Suprapubic skin (tissue), 4 donors: ENCODE measurements around the gene KSR1. TPM values are rescaled to one million over a fixed set of nuclear protein-coding genes. Genes with fewer than 3 reads are reported as not detected.

Experiments used
- DNase-seq, 2 donors: peaks; one replicate each; pipeline ENCODE4 v3.0.0-alpha.2; 2019; ENCODE audit warnings: low spot score in 2 of 2
- H3K27ac ChIP-seq: fragments of 200-600 bp; sonication (generic); one replicate; pipeline ENCODE4 v1.5.1; 2019
- H3K27me3 ChIP-seq: fragments of 200-600 bp; sonication (generic); one replicate; pipeline ENCODE4 v1.5.1; 2019
- H3K36me3 ChIP-seq: fragments of 200-600 bp; sonication (generic); one replicate; pipeline ENCODE4 v1.5.1; 2019
- H3K4me1 ChIP-seq: fragments of 200-600 bp; sonication (generic); one replicate; pipeline ENCODE4 v1.5.1; 2019
- H3K4me3 ChIP-seq: fragments of 200-600 bp; sonication (generic); one replicate; pipeline ENCODE4 v1.5.1; 2019; ENCODE audit warnings: mild to moderate bottlenecking
- H3K9me3 ChIP-seq: fragments of 200-600 bp; sonication (generic); one replicate; pipeline ENCODE4 v1.5.1; 2019
- EP300 ChIP-seq: sonication (generic); formaldehyde crosslinking; IDR thresholded peaks from one replicate; pipeline ENCODE4 v1.6.1; 2017; ENCODE audit warnings: antibody characterized with exemption
- POLR2A ChIP-seq, 2 donors: fragments of 450-650 bp; IDR thresholded peaks; one replicate each; pipeline ENCODE4 v1.6.1; 2017; ENCODE audit warnings: antibody characterized with exemption in 2 of 2, mild to moderate bottlenecking in 2 of 2, moderate library complexity in 2 of 2
- POLR2AphosphoS5 ChIP-seq, 3 donors: sonication (generic); formaldehyde crosslinking; IDR thresholded peaks; one replicate each; pipeline ENCODE4 v1.6.1; 2017; ENCODE audit warnings: antibody characterized with exemption in 3 of 3
- WGBS: methylation state at CpG from one replicate; pipeline ENCODE4 v1.1.5; 2018; 5-methylcytosine and 5-hydroxymethylcytosine counted together
- total RNA-seq, 4 donors: library from RNA; depleted of rRNA; stranded (reverse); fragments of >200 nt; gene quantifications; one replicate each; pipeline ENCODE4 v1.1.0, GENCODE V29; 2016
- TF ChIP-seq, protein P1 (sequence below), 2 donors: fragments of 200-600 bp in 1 of 2; fragments of 450-650 bp in 1 of 2; sonication (generic) in 1 of 2; IDR thresholded peaks; one replicate each; pipeline ENCODE4 v1.5.1; 2016 to 2019; ENCODE audit warnings: antibody characterized with exemption in 2 of 2, mild to moderate bottlenecking in 1 of 2, moderate library complexity in 1 of 2

KSR1 gene
- total RNA-seq, 4 donors from 2014 or later: 38.1 to 54.0 (median 49.5) TPM

DNA sequence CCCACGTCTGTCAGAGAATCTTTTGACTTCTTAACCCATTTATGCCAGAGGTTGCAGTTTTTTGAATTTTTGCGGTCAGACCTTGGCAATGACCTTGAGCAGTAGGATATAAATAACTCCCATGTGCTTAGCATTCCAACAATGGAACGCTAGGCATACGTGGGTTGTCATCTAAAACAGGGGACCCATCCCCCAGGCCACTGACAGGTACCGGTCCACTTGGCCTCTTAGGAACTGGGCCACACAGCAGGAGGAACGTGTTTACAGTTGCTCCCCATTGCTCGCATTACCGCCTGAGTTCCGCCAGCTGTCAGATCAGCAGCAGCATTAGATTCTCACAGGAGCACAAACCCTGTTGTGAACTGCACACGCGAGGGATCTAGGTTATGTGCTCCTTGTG lies 97.9 kb downstream of the KSR1 start:
- no peak for DNase-seq

DNA sequence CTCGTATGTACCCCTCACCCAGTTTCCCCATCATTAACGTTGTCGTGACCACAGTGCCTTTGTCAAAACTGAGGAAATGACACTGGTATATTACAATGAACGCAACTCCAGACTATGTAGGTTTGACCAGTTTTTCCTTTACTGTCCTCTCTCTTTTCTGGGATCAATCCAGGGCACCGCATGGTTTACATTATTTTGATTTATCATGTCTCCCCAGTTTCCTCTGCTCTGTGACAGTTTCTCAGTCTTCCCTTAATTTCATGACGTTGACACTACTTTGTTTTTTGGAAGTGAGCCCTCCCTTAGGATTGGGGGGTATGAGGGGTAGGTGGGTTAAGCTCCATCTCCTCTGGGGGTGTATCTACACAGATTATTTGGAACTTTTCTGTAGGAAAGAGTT lies 98.7 kb downstream of the KSR1 start:
- Histone ChIP-seq H3K27ac (no peak overlapping the region), H3K9me3 (no peaks in the 10 kb centered on the region), H3K4me1 (peaks cover 23% of the 10 kb centered on the region), H3K27me3 (no peaks in the 10 kb centered on the region), H3K36me3 (peaks cover 11% of the 10 kb centered on the region), H3K4me3 (no peak overlapping the region)
- no peak for TF ChIP-seq POLR2A (IDR thresholded peaks at IDR 0.05)
- TF ChIP-seq, protein P1, sequence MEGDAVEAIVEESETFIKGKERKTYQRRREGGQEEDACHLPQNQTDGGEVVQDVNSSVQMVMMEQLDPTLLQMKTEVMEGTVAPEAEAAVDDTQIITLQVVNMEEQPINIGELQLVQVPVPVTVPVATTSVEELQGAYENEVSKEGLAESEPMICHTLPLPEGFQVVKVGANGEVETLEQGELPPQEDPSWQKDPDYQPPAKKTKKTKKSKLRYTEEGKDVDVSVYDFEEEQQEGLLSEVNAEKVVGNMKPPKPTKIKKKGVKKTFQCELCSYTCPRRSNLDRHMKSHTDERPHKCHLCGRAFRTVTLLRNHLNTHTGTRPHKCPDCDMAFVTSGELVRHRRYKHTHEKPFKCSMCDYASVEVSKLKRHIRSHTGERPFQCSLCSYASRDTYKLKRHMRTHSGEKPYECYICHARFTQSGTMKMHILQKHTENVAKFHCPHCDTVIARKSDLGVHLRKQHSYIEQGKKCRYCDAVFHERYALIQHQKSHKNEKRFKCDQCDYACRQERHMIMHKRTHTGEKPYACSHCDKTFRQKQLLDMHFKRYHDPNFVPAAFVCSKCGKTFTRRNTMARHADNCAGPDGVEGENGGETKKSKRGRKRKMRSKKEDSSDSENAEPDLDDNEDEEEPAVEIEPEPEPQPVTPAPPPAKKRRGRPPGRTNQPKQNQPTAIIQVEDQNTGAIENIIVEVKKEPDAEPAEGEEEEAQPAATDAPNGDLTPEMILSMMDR (IDR thresholded peaks at IDR 0.05): no peak
- TF ChIP-seq POLR2AphosphoS5 (IDR thresholded peaks at IDR 0.05): no peak
- TF ChIP-seq EP300: no peak
- 75% methylated on average over 6 of the region's 6 CpGs for WGBS
- no peak for DNase-seq

More for the DNA sequence above, 97.9 kb downstream of the KSR1 start:
- H3K36me3 ChIP-seq: peaks cover 11% of the 10 kb centered on the region
- peaks cover 18% of the 10 kb centered on the region for H3K4me1 ChIP-seq
- H3K9me3 ChIP-seq: no peaks in the 10 kb centered on the region
- H3K27me3 ChIP-seq: no peaks in the 10 kb centered on the region
- TF ChIP-seq POLR2A (IDR thresholded peaks at IDR 0.05): no peak
- TF ChIP-seq POLR2AphosphoS5 (IDR thresholded peaks at IDR 0.05): no peak
- no peak for TF ChIP-seq EP300
- TF ChIP-seq, protein P1 (IDR thresholded peaks at IDR 0.05): no peak
- H3K27ac ChIP-seq: no peak overlapping the region
- H3K4me3 ChIP-seq: no peak overlapping the region
- WGBS: 82% methylated on average over 11 of the region's 11 CpGs

DNA sequence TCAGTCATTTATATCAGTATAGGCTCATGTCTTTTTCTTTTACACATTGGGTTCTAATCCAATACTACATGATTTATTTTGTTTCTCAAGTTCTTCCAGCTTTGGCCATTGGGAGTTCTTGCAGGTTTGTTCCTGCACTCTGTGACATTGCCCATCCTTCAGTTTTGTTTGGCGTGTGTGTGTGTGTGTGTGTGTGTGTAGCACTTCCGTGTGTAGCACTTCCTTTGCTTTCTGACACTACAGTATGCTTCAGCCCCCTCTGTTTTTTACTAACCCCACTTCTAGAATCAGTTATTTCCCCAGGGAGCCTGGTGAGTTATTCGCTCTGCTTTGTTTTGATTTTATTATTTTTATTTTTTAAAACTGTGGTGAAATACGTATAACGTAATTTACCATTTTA lies 99.1 kb downstream of the KSR1 start:
- Histone ChIP-seq H3K4me3 (no peak overlapping the region), H3K9me3 (no peaks in the 10 kb centered on the region), H3K27ac (no peak overlapping the region), H3K27me3 (no peaks in the 10 kb centered on the region), H3K4me1 (peaks cover 27% of the 10 kb centered on the region), H3K36me3 (peaks cover 11% of the 10 kb centered on the region)
- WGBS: 76% methylated on average over 5 of the region's 5 CpGs
- TF ChIP-seq EP300 (no peak), POLR2A (IDR thresholded peaks at IDR 0.05) (no peak), POLR2AphosphoS5 (IDR thresholded peaks at IDR 0.05) (no peak)
- TF ChIP-seq, protein P1 (IDR thresholded peaks at IDR 0.05): no peak
- no peak for DNase-seq

DNA sequence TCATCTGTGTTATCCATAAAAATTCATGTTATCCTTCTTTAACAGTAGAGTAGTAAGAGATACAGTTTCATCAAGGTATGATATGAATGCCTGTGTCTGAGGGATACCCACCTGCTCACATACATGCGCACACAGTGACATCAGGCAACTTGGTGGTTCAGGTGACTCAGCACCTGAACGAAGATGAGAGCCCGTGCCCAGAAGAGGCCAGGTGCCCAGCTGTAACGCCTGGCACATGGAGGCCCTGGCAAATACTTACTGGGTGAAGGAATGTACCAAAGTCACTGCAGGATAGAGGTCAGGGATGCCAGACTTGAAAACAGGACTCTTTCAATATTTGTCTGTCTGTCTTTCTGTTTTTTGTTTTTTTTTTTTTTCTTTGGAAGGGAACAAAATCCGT lies 102.1 kb downstream of the KSR1 start:
- no peak for TF ChIP-seq POLR2A (IDR thresholded peaks at IDR 0.05)
- TF ChIP-seq, protein P1 (IDR thresholded peaks at IDR 0.05): no peak
- TF ChIP-seq EP300: no peak
- no peak for TF ChIP-seq POLR2AphosphoS5 (IDR thresholded peaks at IDR 0.05)
- no peaks in the 10 kb centered on the region for H3K27me3 ChIP-seq
- DNase-seq: no peak
- peaks cover 5% of the 10 kb centered on the region for H3K36me3 ChIP-seq
- 77% methylated on average over 5 of the region's 5 CpGs for whole genome bisulfite sequencing
- H3K4me1 ChIP-seq: peaks cover 26% of the 10 kb centered on the region
- H3K4me3 ChIP-seq: no peak overlapping the region
- no peak overlapping the region for H3K27ac ChIP-seq
- H3K9me3 ChIP-seq: no peaks in the 10 kb centered on the region

DNA sequence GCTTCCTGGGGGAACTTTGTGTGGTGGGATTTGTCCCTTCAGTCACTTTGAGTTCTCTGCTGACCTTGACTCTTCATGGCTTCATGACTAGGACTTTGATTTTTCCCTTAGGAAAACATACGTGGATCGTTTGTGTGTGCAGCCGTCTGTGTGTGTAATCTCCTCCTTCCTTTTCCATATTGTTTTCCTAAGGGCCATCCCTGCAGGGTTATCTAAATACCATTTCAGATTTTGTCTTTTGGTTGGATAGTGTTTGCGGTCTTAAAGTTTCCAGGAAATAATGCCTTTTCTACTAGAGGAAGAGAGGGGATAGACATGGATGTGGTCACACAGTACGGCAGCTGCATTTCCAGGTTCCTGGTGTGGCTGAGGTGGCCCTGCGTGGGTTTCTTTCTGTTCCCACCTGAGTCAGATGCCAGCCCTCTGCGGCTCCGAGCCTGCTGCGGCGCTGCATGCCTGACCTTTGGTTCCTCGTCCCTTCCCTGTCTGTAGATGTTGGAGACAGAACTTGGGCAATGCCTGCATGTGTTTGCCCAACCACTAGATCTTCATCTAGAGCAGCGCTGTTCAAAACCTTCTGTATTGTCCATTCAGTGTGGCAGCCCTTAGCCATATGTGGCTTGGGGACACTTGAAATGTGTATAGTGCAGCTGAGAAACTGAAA lies 102.7 kb downstream of the KSR1 start:
- 83% methylated on average over 12 of the region's 12 CpGs for WGBS
- Histone ChIP-seq H3K27ac (no peak overlapping the region), H3K27me3 (no peaks in the 10 kb centered on the region), H3K4me1 (peaks cover 25% of the 10 kb centered on the region), H3K4me3 (no peak overlapping the region), H3K9me3 (no peaks in the 10 kb centered on the region), H3K36me3 (peaks cover 5% of the 10 kb centered on the region)
- TF ChIP-seq POLR2A (IDR thresholded peaks at IDR 0.05) (no peak), EP300 (no peak), POLR2AphosphoS5 (IDR thresholded peaks at IDR 0.05) (no peak)
- TF ChIP-seq, protein P1 (IDR thresholded peaks at IDR 0.05): no peak
- DNase-seq: no peak
